BE2C (cell line): Measurements from ENCODE around the gene GXYLT1.
A peak's percentile ranks its signal among the peaks of the same experiment; 100 is the strongest.

Experiments used
- DNase-seq: peaks from one replicate; pipeline ENCODE4 v3.0.0-alpha.2; 2020
- H3K27me3 ChIP-seq: fragments of 250-450 bp; sonication (Bioruptor Pico); 2 replicates; pipeline ENCODE4 v1.5.1; 2020; ENCODE audit warnings: mild to moderate bottlenecking
- H3K36me3 ChIP-seq: fragments of 250-450 bp; sonication (Bioruptor Pico); 2 replicates; pipeline ENCODE4 v1.5.1; 2020; ENCODE audit warnings: mild to moderate bottlenecking
- H3K4me1 ChIP-seq: fragments of 250-450 bp; sonication (Bioruptor Pico); 2 replicates; pipeline ENCODE4 v1.5.1; 2020
- H3K4me3 ChIP-seq: 2 replicates; pipeline ENCODE4 v1.5.1; 2011; ENCODE audit warnings: low read depth, low read length
- H3K9me3 ChIP-seq: fragments of 250-450 bp; sonication (Bioruptor Pico); 2 replicates; pipeline ENCODE4 v1.5.1; 2020
- CTCF ChIP-seq: IDR thresholded peaks from 2 replicates; pipeline ENCODE4 v1.5.1; 2012; ENCODE audit warnings: mild to moderate bottlenecking, low read depth, low read length

Gene GXYLT1

GRCh38 chr12:42141981-42142606 is 2.6 kb downstream of the GXYLT1 start:
- H3K4me3 ChIP-seq, result no peak overlapping the region
- H3K36me3 ChIP-seq, result no peaks in the 10 kb centered on the region
- H3K4me1 ChIP-seq, result no peaks in the 10 kb centered on the region
- no peaks in the 10 kb centered on the region for H3K9me3 ChIP-seq
- H3K27me3 ChIP-seq, result no peaks in the 10 kb centered on the region
- no peak for TF ChIP-seq CTCF
- no peak for DNase-seq

- TF ChIP-seq CTCF, result no peak
- Histone ChIP-seq H3K4me1 (no peaks in the 10 kb centered on the region), H3K9me3 (no peaks in the 10 kb centered on the region), H3K27me3 (no peaks in the 10 kb centered on the region), H3K36me3 (no peaks in the 10 kb centered on the region), H3K4me3 (no peak overlapping the region)
- no peak for DNase-seq
Measured at GRCh38 chr12:42140901-42141300, 3.8 kb downstream of the GXYLT1 start.

GRCh38 chr12:42135259-42135814 is 9.3 kb downstream of the GXYLT1 start:
- no peak for TF ChIP-seq CTCF
- H3K27me3 ChIP-seq, result no peaks in the 10 kb centered on the region
- no peak for DNase-seq

GRCh38 chr12:42130672-42131402 is 13.8 kb downstream of the GXYLT1 start:
- TF ChIP-seq CTCF, result no peak
- H3K27me3 ChIP-seq, result no peaks in the 10 kb centered on the region
- DNase-seq, result no peak
- H3K36me3 ChIP-seq, result no peaks in the 10 kb centered on the region
- H3K9me3 ChIP-seq, result no peaks in the 10 kb centered on the region
- no peak overlapping the region for H3K4me3 ChIP-seq
- peaks cover 12% of the 10 kb centered on the region for H3K4me1 ChIP-seq

More at GRCh38 chr12:42135259-42135814, 9.3 kb downstream of the GXYLT1 start:
- Histone ChIP-seq H3K9me3 (no peaks in the 10 kb centered on the region), H3K4me3 (no peak overlapping the region), H3K36me3 (no peaks in the 10 kb centered on the region), H3K4me1 (peaks cover 12% of the 10 kb centered on the region)

GRCh38 chr12:42129595-42130204 is 15.0 kb downstream of the GXYLT1 start:
- TF ChIP-seq CTCF, result peak; percentile 91
- Histone ChIP-seq H3K4me1 (peaks cover 12% of the 10 kb centered on the region), H3K4me3 (no peak overlapping the region), H3K27me3 (no peaks in the 10 kb centered on the region), H3K9me3 (no peaks in the 10 kb centered on the region), H3K36me3 (no peaks in the 10 kb centered on the region)
- peak; percentile 40 for DNase-seq

GRCh38 chr12:42128888-42129287 is 15.8 kb downstream of the GXYLT1 start:
- H3K9me3 ChIP-seq, result no peaks in the 10 kb centered on the region
- TF ChIP-seq CTCF, result no peak
- no peak for DNase-seq
- no peaks in the 10 kb centered on the region for H3K27me3 ChIP-seq
- no peak overlapping the region for H3K4me3 ChIP-seq
- no peaks in the 10 kb centered on the region for H3K36me3 ChIP-seq
- peaks cover 12% of the 10 kb centered on the region for H3K4me1 ChIP-seq
